GM12878 (cell line): Measurements from ENCODE around the gene MEIS2.

ENCODE experiments used
- EZH2 ChIP-seq: IDR thresholded peaks from 2 replicates; pipeline ENCODE4 v1.6.1; 2012; ENCODE audit warnings: low read depth, mild to moderate bottlenecking, control low read depth, inconsistent platforms, low read length, borderline replicate concordance; ENCODE audit not compliant: control insufficient read depth
- NFIC ChIP-seq: IDR thresholded peaks from 2 replicates; pipeline ENCODE4 v1.6.1; 2012; ENCODE audit warnings: low read depth, mild to moderate bottlenecking, inconsistent platforms, low read length, moderate library complexity

GRCh38 chr15:37088436-37088835 lies 11.9 kb downstream of the MEIS2 start:
- TF ChIP-seq EZH2 (no peak), NFIC (no peak)
